K562 (cell line): ENCODE results near the gene ARMC2. TPM values are rescaled to one million over a fixed set of nuclear protein-coding genes. Genes with fewer than 3 reads are reported as not detected.

Experiments
- ATAC-seq: fragments of 200-7000 bp; cut with Tn5 transposase; 3 replicates; pipeline ENCODE4 v1.9.1; 2020; ENCODE audit warnings: moderate library complexity
- BruUV-seq: library from RNA; stranded (reverse); fragments of 400-500 nt; replicated peaks from 2 replicates; lab custom pipeline; 2021; lab: Mats Ljungman, UMichigan
- CTCF ChIA-PET: fragments of 300-600 bp; formaldehyde crosslinking; extraction: SDS; loops from one replicate; lab custom pipeline; 2021; ENCODE audit warnings: low intra/inter-chr PET ratio; lab: Yijun Ruan, JAX
- POLR2A ChIA-PET: fragments of 300-600, 350-650 bp; sonication (Branson Sonifier 250); formaldehyde crosslinking; extraction: SDS; loops from one replicate; lab custom pipeline; 2021; ENCODE audit warnings: antibody characterized with exemption, inconsistent platforms; lab: Yijun Ruan, JAX
- DNase-seq, 4 experiments: peaks; one replicate each; pipeline versions ENCODE4 v3.0.0 to v3.0.0-alpha.2; 2011 to 2018; ENCODE audit warnings: low spot score in 3 of 4, mixed read lengths in 3 of 4; ENCODE audit errors: extremely low read depth in 1 of 4
- FAIRE-seq: peaks from 2 replicates; lab custom pipeline; 2011; peaks lifted over from hg19 to GRCh38; lab: Jason Lieb, UNC
- H2AFZ ChIP-seq: 2 replicates; pipeline ENCODE4 v1.6.0; 2011; ENCODE audit warnings: low read depth, low read length, control low read depth, inconsistent platforms
- H3K27ac ChIP-seq: fragments of 200-600 bp; 3 replicates; pipeline ENCODE4 v1.8.0; 2011; ENCODE audit warnings: low read depth, mild to moderate bottlenecking, control low read depth, inconsistent platforms, low read length, moderate library complexity, mixed read lengths; ENCODE audit errors: extremely low read depth
- H3K27me3 ChIP-seq, 2 experiments: fragments of 300-600 bp in 1 of 2; 2 replicates in 1 of 2; 3 replicates in 1 of 2; pipeline versions ENCODE4 v1.6.0 to v1.8.0; 2011; ENCODE audit warnings: inconsistent platforms in 2 of 2, low read length in 2 of 2, mild to moderate bottlenecking in 1 of 2, mixed read lengths in 1 of 2, moderate library complexity in 1 of 2; ENCODE audit not compliant: control insufficient read depth in 2 of 2, insufficient read depth in 2 of 2
- H3K36me3 ChIP-seq: fragments of 300-600 bp; 3 replicates; pipeline ENCODE4 v1.8.0; 2011; ENCODE audit warnings: mild to moderate bottlenecking, low read length, inconsistent platforms; ENCODE audit not compliant: control insufficient read depth, insufficient read depth
- H3K4me1 ChIP-seq, 2 experiments: fragments of 200-600 bp in 1 of 2; replicated peaks in 1 of 2; 2 replicates in 1 of 2; 3 replicates in 1 of 2; pipeline versions ENCODE4 v1.5.1 to v1.8.0; 2011; ENCODE audit warnings: inconsistent platforms in 2 of 2, low read length in 2 of 2, mild to moderate bottlenecking in 1 of 2, mixed read lengths in 1 of 2, moderate library complexity in 1 of 2; ENCODE audit not compliant: control insufficient read depth in 2 of 2, insufficient read depth in 2 of 2
- H3K4me2 ChIP-seq: 2 replicates; pipeline ENCODE4 v1.6.1; 2011; ENCODE audit warnings: low read length, control low read depth, inconsistent platforms, mixed read lengths; ENCODE audit not compliant: insufficient read depth
- H3K4me3 ChIP-seq: fragments of 200-600 bp; sonication (generic), shearing (Covaris generic); 2 replicates; pipeline ENCODE4 v1.5.1; 2016; ENCODE audit warnings: control low read depth, inconsistent platforms
- H3K79me2 ChIP-seq: fragments of 200-600 bp; 3 replicates; pipeline ENCODE4 v1.8.0; 2011; ENCODE audit warnings: low read length, inconsistent platforms; ENCODE audit not compliant: control insufficient read depth, insufficient read depth
- H3K9ac ChIP-seq, 2 experiments: 2 replicates each; pipeline versions ENCODE4 v1.6.0 to v1.6.1; 2011; ENCODE audit warnings: low read depth in 2 of 2, low read length in 2 of 2, control low read depth in 1 of 2, inconsistent platforms in 1 of 2, mild to moderate bottlenecking in 1 of 2, mixed read lengths in 1 of 2; ENCODE audit not compliant: insufficient read depth in 1 of 2
- H3K9me1 ChIP-seq: one replicate; pipeline ENCODE4 v1.6.0; 2011; ENCODE audit warnings: inconsistent platforms, mild to moderate bottlenecking, low read length, moderate library complexity; ENCODE audit not compliant: control insufficient read depth, insufficient read depth
- H3K9me3 ChIP-seq: replicated peaks from 2 replicates; pipeline ENCODE4 v1.5.1; 2011; ENCODE audit warnings: low read depth, low read length, inconsistent platforms; ENCODE audit not compliant: control insufficient read depth, insufficient read depth
- H4K20me1 ChIP-seq: replicated peaks from 2 replicates; pipeline ENCODE4 v1.6.1; 2011; ENCODE audit warnings: low read length, inconsistent platforms, mixed read lengths; ENCODE audit not compliant: control insufficient read depth, insufficient read depth
- ARID2 ChIP-seq: fragments of 450-650 bp; IDR thresholded peaks from 2 replicates; pipeline ENCODE4 v1.6.1; 2017; ENCODE audit warnings: antibody characterized with exemption, mild to moderate bottlenecking
- HDAC8 ChIP-seq: fragments of 450-650 bp; IDR thresholded peaks from 2 replicates; pipeline ENCODE4 v1.6.1; 2016; ENCODE audit warnings: mild to moderate bottlenecking, missing genetic modification characterization, moderate library complexity, missing compliant biosample characterization
- MYC ChIP-seq, 2 experiments: fragments of 250-450 bp in 1 of 2; sonication (Bioruptor Pico) in 1 of 2; IDR thresholded peaks; 2 replicates each; pipeline versions ENCODE4 v1.5.1 to v1.6.1; 2012 to 2021; ENCODE audit warnings: low read depth in 2 of 2, borderline replicate concordance in 1 of 2, improper control_type of control experiment in 1 of 2, low read length in 1 of 2, mild to moderate bottlenecking in 1 of 2, moderate library complexity in 1 of 2
- NCOR1 ChIP-seq: fragments of 450-650 bp; IDR thresholded peaks from 2 replicates; pipeline ENCODE4 v1.6.1; 2016; ENCODE audit warnings: mild to moderate bottlenecking, moderate library complexity
- PCBP1 ChIP-seq: fragments of 200-400 bp; formaldehyde crosslinking; IDR thresholded peaks from 2 replicates; pipeline ENCODE4 v1.6.1; 2018; ENCODE audit warnings: mild to moderate bottlenecking, low read depth, low read length; ENCODE audit not compliant: poor library complexity, severe bottlenecking
- RBM25 ChIP-seq: fragments of 200-400 bp; formaldehyde crosslinking; IDR thresholded peaks from 2 replicates; pipeline ENCODE4 v1.6.1; 2018; ENCODE audit warnings: low read length, low read depth, moderate library complexity; ENCODE audit not compliant: severe bottlenecking
- ZC3H11A ChIP-seq: IDR thresholded peaks from 2 replicates; pipeline ENCODE4 v1.6.1; 2012; ENCODE audit warnings: low read depth, low read length, improper control_type of control experiment
- ZNF165 ChIP-seq: fragments of 250-450 bp; sonication (Bioruptor Pico); IDR thresholded peaks from 2 replicates; pipeline ENCODE4 v1.4.0; 2020; ENCODE audit warnings: borderline replicate concordance
- ZNF75A ChIP-seq: fragments of 450-650 bp; formaldehyde crosslinking; IDR thresholded peaks from 2 replicates; pipeline ENCODE4 v1.4.0; 2020; ENCODE audit warnings: mild to moderate bottlenecking
- WGBS: fragments of 100-300 bp; shearing (Covaris generic); methylation state at CpG from one replicate; pipeline ENCODE4 v1.1.6; 2016; ENCODE audit warnings: low coverage, mixed read lengths; ENCODE audit not compliant: insufficient coverage; ENCODE audit errors: missing lambda C conversion rate; 5-methylcytosine and 5-hydroxymethylcytosine counted together
- in situ Hi-C: fragments of 300-500 bp; cut with MboI; formaldehyde crosslinking; loops from 4 replicates; pipeline ENCODE4 v1.15.0; 2018; ENCODE audit warnings: inconsistent platforms, mixed read lengths
- intact Hi-C: fragments of 100-400 bp; cut with micrococcal nuclease; formaldehyde crosslinking; loops from 2 replicates; pipeline ENCODE4 v1.14.2; 2022
- polyA plus RNA-seq, 8 experiments: library from polyadenylated mRNA; depleted of rRNA in 4 of 8; stranded (reverse) in 5 of 8; unstranded in 3 of 8; fragments of >200 nt; fragmentation: Nextera tagmentation in 2 of 8; fragmentation: Illumina TruSeq in 1 of 8; extraction: Ambion mirVana in 2 of 8; extraction: Trizol in 1 of 8; gene quantifications; 2 replicates each; pipeline versions ENCODE4 v1.2.1 to v1.2.3, GENCODE V29; 2011 to 2014; ENCODE audit warnings: inconsistent platforms in 1 of 8, missing spikeins in 1 of 8
- total RNA-seq, 7 experiments: library from RNA; depleted of rRNA in 6 of 7; stranded (reverse); fragments of >200 nt in 6 of 7; fragmentation: Illumina TruSeq in 2 of 7; extraction: Trizol in 2 of 7; gene quantifications; 2 replicates each; pipeline versions ENCODE4 v1.2.1 to v1.2.3, GENCODE V29; 2011 to 2021; ENCODE audit warnings: low replicate concordance in 1 of 7
- TF ChIP-seq, protein P1 (sequence below): fragments of 250-450 bp; sonication (Bioruptor Pico); IDR thresholded peaks from 2 replicates; pipeline ENCODE4 v1.5.0; 2020; ENCODE audit warnings: mild to moderate bottlenecking, borderline replicate concordance
- TF ChIP-seq, protein P2 (sequence below), 2 experiments: fragments of 150-350 bp in 1 of 2; IDR thresholded peaks; 2 replicates each; pipeline ENCODE4 v1.6.1; 2012 to 2016; ENCODE audit warnings: low read depth in 2 of 2, low read length in 2 of 2, mild to moderate bottlenecking in 1 of 2, moderate library complexity in 1 of 2
- TF ChIP-seq, protein P3 (sequence below): fragments of 250-450 bp; sonication (Bioruptor Pico); IDR thresholded peaks from 2 replicates; pipeline ENCODE4 v1.8.0; 2022; ENCODE audit warnings: inconsistent platforms
- TF ChIP-seq, protein P4 (sequence below): sonication (generic); formaldehyde crosslinking; IDR thresholded peaks from 2 replicates; pipeline ENCODE4 v1.5.0; 2020; ENCODE audit warnings: missing genetic modification reagents

ARMC2 gene
- total and polyA plus RNA-seq, 9 of the 15 experiments (the other 6 are each of a cell fraction or from before 2014, with no cell fraction given): 0.14 to 3.0 (median 0.82) TPM

DNA sequence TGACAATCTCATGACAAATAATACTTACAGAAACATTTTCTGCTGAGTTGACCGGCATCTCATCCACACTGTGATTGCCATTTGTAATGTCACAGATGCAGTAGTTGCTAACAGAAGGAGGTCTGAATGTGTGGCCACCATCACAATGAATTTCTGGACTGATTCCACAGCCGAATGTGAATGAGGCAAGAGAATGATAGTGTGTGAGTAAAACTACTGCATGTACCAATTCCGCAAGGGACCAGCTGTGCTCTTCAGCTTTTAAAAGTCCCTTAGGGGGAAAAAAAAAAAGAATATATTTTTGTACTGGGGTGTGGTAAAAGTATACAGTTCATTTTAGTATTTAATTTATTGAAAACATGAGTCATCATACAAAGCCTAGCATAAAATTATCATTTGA lies 150.3 kb downstream of the ARMC2 start (continued):
- TF ChIP-seq, protein P1, sequence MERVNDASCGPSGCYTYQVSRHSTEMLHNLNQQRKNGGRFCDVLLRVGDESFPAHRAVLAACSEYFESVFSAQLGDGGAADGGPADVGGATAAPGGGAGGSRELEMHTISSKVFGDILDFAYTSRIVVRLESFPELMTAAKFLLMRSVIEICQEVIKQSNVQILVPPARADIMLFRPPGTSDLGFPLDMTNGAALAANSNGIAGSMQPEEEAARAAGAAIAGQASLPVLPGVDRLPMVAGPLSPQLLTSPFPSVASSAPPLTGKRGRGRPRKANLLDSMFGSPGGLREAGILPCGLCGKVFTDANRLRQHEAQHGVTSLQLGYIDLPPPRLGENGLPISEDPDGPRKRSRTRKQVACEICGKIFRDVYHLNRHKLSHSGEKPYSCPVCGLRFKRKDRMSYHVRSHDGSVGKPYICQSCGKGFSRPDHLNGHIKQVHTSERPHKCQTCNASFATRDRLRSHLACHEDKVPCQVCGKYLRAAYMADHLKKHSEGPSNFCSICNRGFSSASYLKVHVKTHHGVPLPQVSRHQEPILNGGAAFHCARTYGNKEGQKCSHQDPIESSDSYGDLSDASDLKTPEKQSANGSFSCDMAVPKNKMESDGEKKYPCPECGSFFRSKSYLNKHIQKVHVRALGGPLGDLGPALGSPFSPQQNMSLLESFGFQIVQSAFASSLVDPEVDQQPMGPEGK (CRISPR knock-in tag): no peak
- no peak for TF ChIP-seq RBM25
- TF ChIP-seq, protein P2, sequence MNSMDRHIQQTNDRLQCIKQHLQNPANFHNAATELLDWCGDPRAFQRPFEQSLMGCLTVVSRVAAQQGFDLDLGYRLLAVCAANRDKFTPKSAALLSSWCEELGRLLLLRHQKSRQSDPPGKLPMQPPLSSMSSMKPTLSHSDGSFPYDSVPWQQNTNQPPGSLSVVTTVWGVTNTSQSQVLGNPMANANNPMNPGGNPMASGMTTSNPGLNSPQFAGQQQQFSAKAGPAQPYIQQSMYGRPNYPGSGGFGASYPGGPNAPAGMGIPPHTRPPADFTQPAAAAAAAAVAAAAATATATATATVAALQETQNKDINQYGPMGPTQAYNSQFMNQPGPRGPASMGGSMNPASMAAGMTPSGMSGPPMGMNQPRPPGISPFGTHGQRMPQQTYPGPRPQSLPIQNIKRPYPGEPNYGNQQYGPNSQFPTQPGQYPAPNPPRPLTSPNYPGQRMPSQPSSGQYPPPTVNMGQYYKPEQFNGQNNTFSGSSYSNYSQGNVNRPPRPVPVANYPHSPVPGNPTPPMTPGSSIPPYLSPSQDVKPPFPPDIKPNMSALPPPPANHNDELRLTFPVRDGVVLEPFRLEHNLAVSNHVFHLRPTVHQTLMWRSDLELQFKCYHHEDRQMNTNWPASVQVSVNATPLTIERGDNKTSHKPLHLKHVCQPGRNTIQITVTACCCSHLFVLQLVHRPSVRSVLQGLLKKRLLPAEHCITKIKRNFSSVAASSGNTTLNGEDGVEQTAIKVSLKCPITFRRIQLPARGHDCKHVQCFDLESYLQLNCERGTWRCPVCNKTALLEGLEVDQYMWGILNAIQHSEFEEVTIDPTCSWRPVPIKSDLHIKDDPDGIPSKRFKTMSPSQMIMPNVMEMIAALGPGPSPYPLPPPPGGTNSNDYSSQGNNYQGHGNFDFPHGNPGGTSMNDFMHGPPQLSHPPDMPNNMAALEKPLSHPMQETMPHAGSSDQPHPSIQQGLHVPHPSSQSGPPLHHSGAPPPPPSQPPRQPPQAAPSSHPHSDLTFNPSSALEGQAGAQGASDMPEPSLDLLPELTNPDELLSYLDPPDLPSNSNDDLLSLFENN (IDR thresholded peaks at IDR 0.05; ENCODE audit: low read depth in 2 of 2, low read length in 2 of 2): no peak
- no peak for TF ChIP-seq ZNF75A (CRISPR knock-in tag)

DNA sequence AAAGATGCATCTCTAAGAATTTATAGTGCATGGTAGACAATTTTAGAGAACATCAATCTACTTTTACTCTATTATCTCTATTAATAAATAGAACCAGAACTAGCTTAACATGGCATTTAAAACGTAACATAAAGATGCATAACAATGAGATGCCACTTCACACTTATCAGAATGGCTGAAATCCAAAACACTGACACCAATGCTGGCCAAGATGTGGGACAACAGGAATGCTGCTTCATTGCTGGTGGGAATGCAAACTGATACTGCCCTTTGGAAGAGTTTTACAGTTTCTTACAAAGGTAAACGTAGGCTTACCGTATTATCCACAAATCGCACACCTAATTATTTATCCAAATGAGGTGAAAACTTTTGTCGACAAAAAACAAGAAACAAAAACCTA lies 151.2 kb downstream of the ARMC2 start:
- H3K27ac ChIP-seq: no peak overlapping the region
- no peak overlapping the region for H2AFZ ChIP-seq
- no peaks in the 10 kb centered on the region for H3K4me1 ChIP-seq
- WGBS: 75% methylated on average over 5 of the region's 5 CpGs
- no peaks in the 10 kb centered on the region for H3K36me3 ChIP-seq
- intact Hi-C loops: no loop called here
- FAIRE-seq (no peak), DNase-seq (no peak), ATAC-seq (no peak)
- H3K27me3 ChIP-seq: no peaks in the 10 kb centered on the region
- no peak overlapping the region for H3K4me2 ChIP-seq
- no peaks in the 10 kb centered on the region for H3K9me1 ChIP-seq
- no peak overlapping the region for H3K4me3 ChIP-seq
- no peaks in the 10 kb centered on the region for H3K9me3 ChIP-seq
- no TSS peak for BruUV-seq
- no peaks in the 10 kb centered on the region for H4K20me1 ChIP-seq
- POLR2A ChIA-PET: no interaction called here
- no peak overlapping the region for H3K9ac ChIP-seq
- in situ Hi-C loops: no loop called here
- CTCF ChIA-PET: no interaction called here
- H3K79me2 ChIP-seq: no peaks in the 10 kb centered on the region
- TF ChIP-seq, protein P3, sequence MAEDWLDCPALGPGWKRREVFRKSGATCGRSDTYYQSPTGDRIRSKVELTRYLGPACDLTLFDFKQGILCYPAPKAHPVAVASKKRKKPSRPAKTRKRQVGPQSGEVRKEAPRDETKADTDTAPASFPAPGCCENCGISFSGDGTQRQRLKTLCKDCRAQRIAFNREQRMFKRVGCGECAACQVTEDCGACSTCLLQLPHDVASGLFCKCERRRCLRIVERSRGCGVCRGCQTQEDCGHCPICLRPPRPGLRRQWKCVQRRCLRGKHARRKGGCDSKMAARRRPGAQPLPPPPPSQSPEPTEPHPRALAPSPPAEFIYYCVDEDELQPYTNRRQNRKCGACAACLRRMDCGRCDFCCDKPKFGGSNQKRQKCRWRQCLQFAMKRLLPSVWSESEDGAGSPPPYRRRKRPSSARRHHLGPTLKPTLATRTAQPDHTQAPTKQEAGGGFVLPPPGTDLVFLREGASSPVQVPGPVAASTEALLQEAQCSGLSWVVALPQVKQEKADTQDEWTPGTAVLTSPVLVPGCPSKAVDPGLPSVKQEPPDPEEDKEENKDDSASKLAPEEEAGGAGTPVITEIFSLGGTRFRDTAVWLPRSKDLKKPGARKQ (CRISPR knock-in tag): no peak
- no peak for TF ChIP-seq ARID2
- TF ChIP-seq, protein P4, sequence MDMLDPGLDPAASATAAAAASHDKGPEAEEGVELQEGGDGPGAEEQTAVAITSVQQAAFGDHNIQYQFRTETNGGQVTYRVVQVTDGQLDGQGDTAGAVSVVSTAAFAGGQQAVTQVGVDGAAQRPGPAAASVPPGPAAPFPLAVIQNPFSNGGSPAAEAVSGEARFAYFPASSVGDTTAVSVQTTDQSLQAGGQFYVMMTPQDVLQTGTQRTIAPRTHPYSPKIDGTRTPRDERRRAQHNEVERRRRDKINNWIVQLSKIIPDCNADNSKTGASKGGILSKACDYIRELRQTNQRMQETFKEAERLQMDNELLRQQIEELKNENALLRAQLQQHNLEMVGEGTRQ (CRISPR knock-in tag): no peak
- TF ChIP-seq NCOR1: no peak
- no peak for TF ChIP-seq HDAC8 (tag)
- TF ChIP-seq ZNF165 (CRISPR knock-in tag): no peak
- no peak for TF ChIP-seq ZC3H11A
- TF ChIP-seq MYC (IDR thresholded peaks at IDR 0.05; ENCODE audit: low read depth, low read length): no peak
- TF ChIP-seq MYC (CRISPR knock-in tag; IDR thresholded peaks at IDR 0.05; ENCODE audit: borderline replicate concordance, low read depth): no peak
- no peak for TF ChIP-seq PCBP1
